ENCODE results near the gene LIPK. TPM values are rescaled to one million over a fixed set of nuclear protein-coding genes. Genes with fewer than 3 reads are reported as not detected.
"Not testable (repeated sequence)": the region's sequence is repeated elsewhere in the genome, so short reads cannot be mapped to it uniquely, and the experiment has no call there.

Gene LIPK
- polyA plus RNA-seq, 1 experiment: not detected

- Histone ChIP-seq H3K36me3 (ENCODE audit: control insufficient read depth, insufficient read depth, low read length) (no peaks in the 10 kb centered on the region), H3K4me3 (ENCODE audit: low read depth, low read length) (no peak overlapping the region), H3K27me3 (ENCODE audit: control insufficient read depth, insufficient read depth, low read length) (peaks cover 2% of the 10 kb centered on the region; the same call in 1 of the 2 replicates)
- CTCF ChIA-PET: no interaction called here
- DNase-seq (ENCODE audit: low read depth): no peak
- POLR2A ChIA-PET: no interaction called here
- TF ChIP-seq CTCF (IDR thresholded peaks at IDR 0.05; ENCODE audit: insufficient read depth, low read depth, low read length): no peak
These were observed 27.2 kb downstream of the LIPK start for GRCh38 chr10:88733215-88733614.

GRCh38 chr10:88735661-88736060, 29.6 kb downstream of the LIPK start:
- Histone ChIP-seq H3K27me3 (ENCODE audit: control insufficient read depth, insufficient read depth, low read length) (no peaks in the 10 kb centered on the region), H3K36me3 (ENCODE audit: control insufficient read depth, insufficient read depth, low read length) (no peaks in the 10 kb centered on the region), H3K4me3 (ENCODE audit: low read depth, low read length) (no peak overlapping the region)
- no peak for DNase-seq (ENCODE audit: low read depth)
- POLR2A ChIA-PET: no interaction called here
- no peak for TF ChIP-seq CTCF (IDR thresholded peaks at IDR 0.05; ENCODE audit: insufficient read depth, low read depth, low read length)
- CTCF ChIA-PET: interaction anchor here (0.9 kb wide), 2 partner anchors 33 to 74 kb away, joined by 3 read pairs; no protein-coding TSS in a partner anchor

- H3K36me3 ChIP-seq (ENCODE audit: control insufficient read depth, insufficient read depth, low read length); DNase-seq (ENCODE audit: low read depth); H3K27me3 ChIP-seq (ENCODE audit: control insufficient read depth, insufficient read depth, low read length); POLR2A ChIA-PET; H3K4me3 ChIP-seq (ENCODE audit: low read depth, low read length): not testable (repeated sequence)
- CTCF ChIA-PET: interaction anchor here (2.0 kb wide), 1 partner anchor 14 kb away, joined by 5 read pairs; no protein-coding TSS in a partner anchor
These were observed 35.9 kb downstream of the LIPK start for GRCh38 chr10:88741921-88742320.

- H3K36me3 ChIP-seq (ENCODE audit: control insufficient read depth, insufficient read depth, low read length): no peaks in the 10 kb centered on the region
- no peak for TF ChIP-seq CTCF (IDR thresholded peaks at IDR 0.05; ENCODE audit: insufficient read depth, low read depth, low read length)
- ChIA-PET CTCF (interaction anchor here (2.0 kb wide), 1 partner anchor 14 kb away, joined by 5 read pairs; no protein-coding TSS in a partner anchor), POLR2A (no interaction called here)
- no peak for DNase-seq (ENCODE audit: low read depth)
- no peak overlapping the region for H3K4me3 ChIP-seq (ENCODE audit: low read depth, low read length)
- H3K27me3 ChIP-seq (ENCODE audit: control insufficient read depth, insufficient read depth, low read length): peaks cover 7% of the 10 kb centered on the region; the same call in 1 of the 2 replicates
These were observed 36.4 kb downstream of the LIPK start for GRCh38 chr10:88742448-88742847.

GRCh38 chr10:88744002-88744401, 38.0 kb downstream of the LIPK start:
- DNase-seq (ENCODE audit: low read depth): no peak
- Histone ChIP-seq H3K36me3 (ENCODE audit: control insufficient read depth, insufficient read depth, low read length) (no peaks in the 10 kb centered on the region), H3K4me3 (ENCODE audit: low read depth, low read length) (no peak overlapping the region), H3K27me3 (ENCODE audit: control insufficient read depth, insufficient read depth, low read length) (peaks cover 7% of the 10 kb centered on the region; the same call in 1 of the 2 replicates)
- POLR2A ChIA-PET: no interaction called here
- no peak for TF ChIP-seq CTCF (IDR thresholded peaks at IDR 0.05; ENCODE audit: insufficient read depth, low read depth, low read length)
- CTCF ChIA-PET: no interaction called here

- no peaks in the 10 kb centered on the region for H3K36me3 ChIP-seq (ENCODE audit: control insufficient read depth, insufficient read depth, low read length)
- TF ChIP-seq CTCF (IDR thresholded peaks at IDR 0.05; ENCODE audit: insufficient read depth, low read depth, low read length): no peak
- POLR2A ChIA-PET: no interaction called here
- CTCF ChIA-PET: interaction anchor here (1.1 kb wide), 1 partner anchor 17 kb away, joined by 3 read pairs; no protein-coding TSS in a partner anchor
- no peak overlapping the region for H3K4me3 ChIP-seq (ENCODE audit: low read depth, low read length)
- DNase-seq (ENCODE audit: low read depth): no peak
- H3K27me3 ChIP-seq (ENCODE audit: control insufficient read depth, insufficient read depth, low read length): peaks cover 7% of the 10 kb centered on the region; the same call in 1 of the 2 replicates
These were observed 39.6 kb downstream of the LIPK start for GRCh38 chr10:88745633-88746032.
